ENCODE data around the gene PIEZO2. TPM values are rescaled to one million over a fixed set of nuclear protein-coding genes. Genes with fewer than 3 reads are reported as not detected.

Gene PIEZO2
- total RNA-seq, 6 experiments from 2014 or later = not detected

- Mint-ChIP-seq H3K27ac (no peak overlapping the region), H3K36me3 (ENCODE audit: low read depth) (no peaks in the 10 kb centered on the region), H3K9me3 (no peaks in the 10 kb centered on the region; the same call in 1 of the 2 replicates), H3K4me3 (no peak overlapping the region), H3K27me3 (ENCODE audit: insufficient read depth) (peaks cover 9% of the 10 kb centered on the region), H3K4me1 (ENCODE audit: low read depth) (no peaks in the 10 kb centered on the region)
- DNase-seq = no peak
- TF ChIP-seq, protein P1, sequence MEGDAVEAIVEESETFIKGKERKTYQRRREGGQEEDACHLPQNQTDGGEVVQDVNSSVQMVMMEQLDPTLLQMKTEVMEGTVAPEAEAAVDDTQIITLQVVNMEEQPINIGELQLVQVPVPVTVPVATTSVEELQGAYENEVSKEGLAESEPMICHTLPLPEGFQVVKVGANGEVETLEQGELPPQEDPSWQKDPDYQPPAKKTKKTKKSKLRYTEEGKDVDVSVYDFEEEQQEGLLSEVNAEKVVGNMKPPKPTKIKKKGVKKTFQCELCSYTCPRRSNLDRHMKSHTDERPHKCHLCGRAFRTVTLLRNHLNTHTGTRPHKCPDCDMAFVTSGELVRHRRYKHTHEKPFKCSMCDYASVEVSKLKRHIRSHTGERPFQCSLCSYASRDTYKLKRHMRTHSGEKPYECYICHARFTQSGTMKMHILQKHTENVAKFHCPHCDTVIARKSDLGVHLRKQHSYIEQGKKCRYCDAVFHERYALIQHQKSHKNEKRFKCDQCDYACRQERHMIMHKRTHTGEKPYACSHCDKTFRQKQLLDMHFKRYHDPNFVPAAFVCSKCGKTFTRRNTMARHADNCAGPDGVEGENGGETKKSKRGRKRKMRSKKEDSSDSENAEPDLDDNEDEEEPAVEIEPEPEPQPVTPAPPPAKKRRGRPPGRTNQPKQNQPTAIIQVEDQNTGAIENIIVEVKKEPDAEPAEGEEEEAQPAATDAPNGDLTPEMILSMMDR (IDR thresholded peaks at IDR 0.05) = no peak
Observed at GRCh38 chr18:11020877-11021414, 128.4 kb downstream of the PIEZO2 start.

GRCh38 chr18:11020161-11020853 lies 129.1 kb downstream of the PIEZO2 start:
- no peak for DNase-seq
- Mint-ChIP-seq H3K27me3 (ENCODE audit: insufficient read depth) (peaks cover 9% of the 10 kb centered on the region), H3K4me3 (no peak overlapping the region), H3K9me3 (no peaks in the 10 kb centered on the region; the same call in 1 of the 2 replicates), H3K4me1 (ENCODE audit: low read depth) (no peaks in the 10 kb centered on the region), H3K27ac (no peak overlapping the region), H3K36me3 (ENCODE audit: low read depth) (no peaks in the 10 kb centered on the region)
- TF ChIP-seq, protein P1 (IDR thresholded peaks at IDR 0.05) = no peak

GRCh38 chr18:11019295-11020105 lies 129.9 kb downstream of the PIEZO2 start:
- H3K27me3 Mint-ChIP-seq (ENCODE audit: insufficient read depth) = peaks cover 9% of the 10 kb centered on the region
- H3K36me3 Mint-ChIP-seq (ENCODE audit: low read depth) = no peaks in the 10 kb centered on the region
- H3K9me3 Mint-ChIP-seq = no peaks in the 10 kb centered on the region; the same call in 1 of the 2 replicates
- no peaks in the 10 kb centered on the region for H3K4me1 Mint-ChIP-seq (ENCODE audit: low read depth)
- H3K4me3 Mint-ChIP-seq = no peak overlapping the region
- no peak for DNase-seq
- no peak overlapping the region for H3K27ac Mint-ChIP-seq
- TF ChIP-seq, protein P1 (IDR thresholded peaks at IDR 0.05) = no peak

- Mint-ChIP-seq H3K36me3 (ENCODE audit: low read depth) (no peaks in the 10 kb centered on the region), H3K4me1 (ENCODE audit: low read depth) (no peaks in the 10 kb centered on the region), H3K27me3 (ENCODE audit: insufficient read depth) (peaks cover 8% of the 10 kb centered on the region), H3K4me3 (no peak overlapping the region), H3K9me3 (no peaks in the 10 kb centered on the region), H3K27ac (no peak overlapping the region)
- no peak for DNase-seq
- TF ChIP-seq, protein P1 (IDR thresholded peaks at IDR 0.05) = no peak
Observed at GRCh38 chr18:11009869-11010268, 139.5 kb downstream of the PIEZO2 start.

DNA sequence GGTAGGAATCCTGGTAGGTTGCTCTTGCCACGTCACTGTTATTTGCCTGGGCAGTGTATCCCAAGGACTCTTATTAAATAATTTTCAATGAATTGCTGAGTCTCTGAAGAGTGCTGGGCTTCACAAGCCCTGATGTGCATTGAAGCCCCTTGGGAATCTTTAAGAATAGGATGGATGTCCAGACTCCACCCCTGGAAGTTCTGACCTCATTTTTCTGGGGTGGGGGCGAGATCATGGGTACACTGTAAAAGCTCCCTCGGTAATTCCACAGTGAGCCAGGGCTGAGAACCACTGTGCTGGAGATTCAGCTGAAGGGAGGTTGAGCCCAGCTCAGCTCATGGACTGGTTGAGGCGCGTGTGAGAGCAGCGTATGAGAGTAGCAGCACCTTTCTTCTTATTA lies 140.2 kb downstream of the PIEZO2 start:
- H3K27ac Mint-ChIP-seq = no peak overlapping the region
- no peak for DNase-seq
- peaks cover 8% of the 10 kb centered on the region for H3K27me3 Mint-ChIP-seq (ENCODE audit: insufficient read depth)
- no peak overlapping the region for H3K4me3 Mint-ChIP-seq
- no peaks in the 10 kb centered on the region for H3K36me3 Mint-ChIP-seq (ENCODE audit: low read depth)
- H3K9me3 Mint-ChIP-seq = no peaks in the 10 kb centered on the region
- H3K4me1 Mint-ChIP-seq (ENCODE audit: low read depth) = no peaks in the 10 kb centered on the region
- TF ChIP-seq, protein P1 (IDR thresholded peaks at IDR 0.05) = no peak

Measured in HFFc6 (cell line).